Measurements from ENCODE around the gene AP2A2.

DNA sequence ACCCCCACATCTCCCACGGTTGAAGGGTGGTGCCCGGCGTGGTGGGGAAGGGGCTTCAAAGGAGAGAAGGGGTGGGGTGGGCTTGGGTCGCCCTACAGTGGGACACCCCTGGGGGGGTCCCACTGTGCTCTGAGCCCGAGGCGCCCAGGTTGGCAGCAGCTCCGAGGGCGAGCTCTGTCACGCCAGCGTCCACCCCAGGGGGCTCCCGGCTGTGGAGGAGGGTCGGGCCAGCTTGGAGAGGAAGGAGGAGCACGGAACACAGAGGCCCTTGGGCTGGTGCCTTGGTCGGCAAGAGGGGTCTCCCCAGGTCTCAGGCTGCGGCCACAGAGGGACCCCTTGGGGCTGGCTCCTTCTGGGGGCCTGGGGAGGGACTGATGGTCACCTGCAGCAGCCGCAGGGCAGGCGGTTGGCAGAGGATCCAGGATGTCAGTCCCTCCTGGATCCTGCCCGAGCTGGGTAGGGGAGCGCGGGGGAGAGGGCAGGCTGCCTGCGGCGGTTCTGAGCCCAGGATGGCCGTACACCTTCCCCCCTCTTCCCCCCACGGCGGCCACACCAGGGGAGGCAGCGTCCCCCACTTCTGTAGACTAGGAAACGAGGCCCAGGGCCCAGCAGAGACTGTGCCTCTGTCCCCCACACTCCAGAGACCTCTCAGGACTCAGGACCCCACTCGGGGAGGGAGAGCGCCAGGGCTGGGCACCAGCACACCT lies 110.1 kb downstream of the AP2A2 start:
- TF ChIP-seq TEAD4 (IDR thresholded peaks at IDR 0.05) (no peak), EP300 (IDR thresholded peaks at IDR 0.05; ENCODE audit: borderline replicate concordance) (no peak), TAF1 (IDR thresholded peaks at IDR 0.05; ENCODE audit: low read depth) (no peak), NFIC (IDR thresholded peaks at IDR 0.05) (no peak), EGR1 (IDR thresholded peaks at IDR 0.05) (no peak)
- TF ChIP-seq, protein P1, sequence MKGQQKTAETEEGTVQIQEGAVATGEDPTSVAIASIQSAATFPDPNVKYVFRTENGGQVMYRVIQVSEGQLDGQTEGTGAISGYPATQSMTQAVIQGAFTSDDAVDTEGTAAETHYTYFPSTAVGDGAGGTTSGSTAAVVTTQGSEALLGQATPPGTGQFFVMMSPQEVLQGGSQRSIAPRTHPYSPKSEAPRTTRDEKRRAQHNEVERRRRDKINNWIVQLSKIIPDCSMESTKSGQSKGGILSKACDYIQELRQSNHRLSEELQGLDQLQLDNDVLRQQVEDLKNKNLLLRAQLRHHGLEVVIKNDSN (IDR thresholded peaks at IDR 0.05): no peak
